ENCODE data around the gene C14orf132. TPM values are rescaled to one million over a fixed set of nuclear protein-coding genes. Genes with fewer than 3 reads are reported as not detected.

Gene C14orf132
- total and polyA plus RNA-seq, 5 experiments from 2014 or later, result 0.57 to 4.6 (median 2.4) TPM; not detected in 1

GRCh38 chr14:96102081-96102856 is 63.1 kb downstream of the C14orf132 start:
- DNase-seq (no peak), ATAC-seq (no peak)
- Mint-ChIP-seq H3K4me1 (peaks cover 0 to 6% (median 2%) of the 10 kb centered on the region in 4 donors), H3K27ac (peak overlapping the region in 3 of 10 donors; percentile 24 to 86 (median 60)), H3K9me3 (no peaks in the 10 kb centered on the region), H3K27me3 (peaks cover 0 to 18% (median 0%) of the 10 kb centered on the region in 5 donors), H3K4me3 (peak overlapping the region in 1 of 10 donors; percentile 24), H3K36me3 (no peaks in the 10 kb centered on the region)
- POLR2A ChIA-PET, result no interaction called here

- H3K27me3 Mint-ChIP-seq, result peaks cover 0 to 21% (median 2%) of the 10 kb centered on the region in 5 donors
- peak overlapping the region in 2 of 10 donors; percentile 30 to 60 for H3K27ac Mint-ChIP-seq
- no peaks in the 10 kb centered on the region for H3K9me3 Mint-ChIP-seq
- POLR2A ChIA-PET, result no interaction called here
- ATAC-seq, result no peak
- H3K4me1 Mint-ChIP-seq, result peaks cover 0 to 6% (median 2%) of the 10 kb centered on the region in 4 donors
- no peaks in the 10 kb centered on the region for H3K36me3 Mint-ChIP-seq
- no peak for DNase-seq
- H3K4me3 Mint-ChIP-seq, result no peak overlapping the region
Observed at GRCh38 chr14:96103075-96103474, 63.9 kb downstream of the C14orf132 start.

- peak overlapping the region in 1 of 10 donors; percentile 30 for H3K27ac Mint-ChIP-seq
- POLR2A ChIA-PET, result no interaction called here
- H3K36me3 Mint-ChIP-seq, result no peaks in the 10 kb centered on the region
- ATAC-seq (no peak), DNase-seq (no peak)
- no peaks in the 10 kb centered on the region for H3K9me3 Mint-ChIP-seq
- H3K4me3 Mint-ChIP-seq, result no peak overlapping the region
- H3K27me3 Mint-ChIP-seq, result peaks cover 0 to 18% (median 2%) of the 10 kb centered on the region in 5 donors
- H3K4me1 Mint-ChIP-seq, result peaks cover 0 to 6% (median 2%) of the 10 kb centered on the region in 4 donors
Observed at GRCh38 chr14:96103560-96104460, 64.6 kb downstream of the C14orf132 start.

GRCh38 chr14:96104469-96105057 is 65.4 kb downstream of the C14orf132 start:
- POLR2A ChIA-PET, result no interaction called here
- Mint-ChIP-seq H3K27me3 (peaks cover 0 to 21% (median 3%) of the 10 kb centered on the region in 5 donors), H3K36me3 (no peaks in the 10 kb centered on the region), H3K27ac (no peak overlapping the region), H3K9me3 (no peaks in the 10 kb centered on the region), H3K4me3 (no peak overlapping the region), H3K4me1 (peaks cover 0 to 6% (median 2%) of the 10 kb centered on the region in 4 donors)
- no peak for DNase-seq
- no peak for ATAC-seq

- DNase-seq, result no peak
- no peaks in the 10 kb centered on the region for H3K36me3 Mint-ChIP-seq
- POLR2A ChIA-PET, result no interaction called here
- no peak for ATAC-seq
- H3K9me3 Mint-ChIP-seq, result no peaks in the 10 kb centered on the region
- H3K4me1 Mint-ChIP-seq, result peaks cover 0 to 6% (median 2%) of the 10 kb centered on the region in 4 donors
- no peak overlapping the region for H3K4me3 Mint-ChIP-seq
- H3K27me3 Mint-ChIP-seq, result peaks cover 0 to 21% (median 3%) of the 10 kb centered on the region in 5 donors
- H3K27ac Mint-ChIP-seq, result peak overlapping the region in 1 of 10 donors; percentile 22
Observed at GRCh38 chr14:96105089-96105925, 66.1 kb downstream of the C14orf132 start.

- Mint-ChIP-seq H3K27me3 (peaks cover 0 to 21% (median 3%) of the 10 kb centered on the region in 5 donors), H3K27ac (peak overlapping the region in 2 of 10 donors; percentile 12 to 42), H3K36me3 (no peaks in the 10 kb centered on the region), H3K4me1 (peaks cover 0 to under 1% (median 0%) of the 10 kb centered on the region in 4 donors), H3K4me3 (no peak overlapping the region), H3K9me3 (no peaks in the 10 kb centered on the region)
- POLR2A ChIA-PET, result no interaction called here
- DNase-seq (no peak), ATAC-seq (no peak)
Observed at GRCh38 chr14:96105926-96106441, 66.8 kb downstream of the C14orf132 start.

GRCh38 chr14:96106891-96107290 is 67.7 kb downstream of the C14orf132 start:
- Mint-ChIP-seq H3K27me3 (peaks cover 2 to 21% (median 3%) of the 10 kb centered on the region in 5 donors), H3K36me3 (no peaks in the 10 kb centered on the region), H3K27ac (no peak overlapping the region), H3K9me3 (no peaks in the 10 kb centered on the region), H3K4me1 (no peaks in the 10 kb centered on the region), H3K4me3 (no peak overlapping the region)
- POLR2A ChIA-PET, result no interaction called here
- ATAC-seq, result no peak
- DNase-seq, result no peak

- Mint-ChIP-seq H3K9me3 (peaks cover 0 to 4% (median 0%) of the 10 kb centered on the region in 9 donors), H3K36me3 (peaks cover 0 to 2% (median 0%) of the 10 kb centered on the region in 3 donors), H3K27ac (peak overlapping the region in 2 of 10 donors; percentile 13 to 47), H3K4me1 (no peaks in the 10 kb centered on the region), H3K4me3 (no peak overlapping the region), H3K27me3 (peaks cover 2 to 21% (median 5%) of the 10 kb centered on the region in 5 donors)
- ATAC-seq (no peak), DNase-seq (no peak)
- POLR2A ChIA-PET, result no interaction called here
Observed at GRCh38 chr14:96108061-96108795, 69.1 kb downstream of the C14orf132 start.

- DNase-seq, result no peak
- POLR2A ChIA-PET, result no interaction called here
- H3K9me3 Mint-ChIP-seq, result peaks cover 0 to 4% (median under 1%) of the 10 kb centered on the region in 9 donors
- peaks cover 0 to 3% (median 0%) of the 10 kb centered on the region in 3 donors for H3K36me3 Mint-ChIP-seq
- H3K27me3 Mint-ChIP-seq, result peaks cover 2 to 21% (median 5%) of the 10 kb centered on the region in 5 donors
- no peak overlapping the region for H3K27ac Mint-ChIP-seq
- no peak overlapping the region for H3K4me3 Mint-ChIP-seq
- ATAC-seq, result no peak
- H3K4me1 Mint-ChIP-seq, result no peaks in the 10 kb centered on the region
Observed at GRCh38 chr14:96108911-96109310, 69.7 kb downstream of the C14orf132 start.

GRCh38 chr14:96109596-96110355 is 70.6 kb downstream of the C14orf132 start:
- POLR2A ChIA-PET, result no interaction called here
- Mint-ChIP-seq H3K27me3 (peaks cover 2 to 21% (median 7%) of the 10 kb centered on the region in 5 donors), H3K27ac (no peak overlapping the region), H3K36me3 (peaks cover 0 to 8% (median 2%) of the 10 kb centered on the region in 3 donors), H3K4me3 (no peak overlapping the region), H3K4me1 (no peaks in the 10 kb centered on the region), H3K9me3 (peaks cover 0 to 8% (median 5%) of the 10 kb centered on the region in 9 donors)
- DNase-seq, result no peak
- no peak for ATAC-seq

GRCh38 chr14:96112032-96112431 is 72.9 kb downstream of the C14orf132 start:
- Mint-ChIP-seq H3K27me3 (peaks cover 2 to 21% (median 7%) of the 10 kb centered on the region in 5 donors), H3K9me3 (peaks cover 0 to 12% (median 5%) of the 10 kb centered on the region in 9 donors), H3K4me1 (peaks cover 3 to 8% (median 7%) of the 10 kb centered on the region in 4 donors), H3K36me3 (peaks cover 0 to 11% (median 2%) of the 10 kb centered on the region in 3 donors), H3K27ac (no peak overlapping the region), H3K4me3 (no peak overlapping the region)
- DNase-seq, result no peak
- POLR2A ChIA-PET, result no interaction called here
- ATAC-seq, result no peak

Measured in naive thymus-derived CD8-positive, alpha-beta T cell (primary cell).